ENCODE data around the gene RPP21.
"Not testable (repeated sequence)": the region's sequence is repeated elsewhere in the genome, so short reads cannot be mapped to it uniquely, and the experiment has no call there.

RPP21 gene

DNA sequence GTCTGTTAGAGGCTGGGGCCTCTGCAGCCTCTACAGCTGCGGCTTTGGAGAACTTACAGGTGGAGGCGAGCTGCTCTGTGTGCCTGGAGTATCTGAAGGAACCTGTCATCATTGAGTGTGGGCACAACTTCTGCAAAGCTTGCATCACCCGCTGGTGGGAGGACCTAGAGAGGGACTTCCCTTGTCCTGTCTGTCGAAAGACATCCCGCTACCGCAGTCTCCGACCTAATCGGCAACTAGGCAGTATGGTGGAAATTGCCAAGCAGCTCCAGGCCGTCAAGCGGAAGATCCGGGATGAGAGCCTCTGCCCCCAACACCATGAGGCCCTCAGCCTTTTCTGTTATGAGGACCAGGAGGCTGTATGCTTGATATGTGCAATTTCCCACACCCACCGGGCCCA, 15.6 kb upstream of the RPP21 start:
- no peak for DNase-seq (ENCODE audit: low spot score)

DNA sequence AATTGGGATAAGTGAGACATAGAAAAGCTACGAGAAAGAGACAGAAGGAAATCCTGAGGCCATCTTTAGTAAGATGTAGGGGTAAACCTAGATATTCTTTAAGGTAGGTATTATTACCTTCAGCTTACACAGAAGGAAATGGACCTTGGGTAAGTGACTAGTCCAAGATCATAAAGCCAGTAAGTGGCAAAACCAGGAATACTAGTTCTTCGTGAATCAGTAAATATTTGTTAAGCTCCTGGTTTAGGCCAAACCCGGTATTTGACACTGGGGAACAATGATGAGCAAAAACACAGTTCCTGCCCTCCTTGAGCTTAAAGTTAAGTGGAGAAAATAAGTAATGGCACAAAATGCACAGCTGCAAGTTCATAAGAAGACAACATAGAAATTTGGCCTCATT, 13.0 kb upstream of the RPP21 start:
- DNase-seq (ENCODE audit: low spot score) = no peak

GRCh38 chr6:30334075-30334783, 10.7 kb upstream of the RPP21 start:
- no peak for DNase-seq (ENCODE audit: low spot score)

- no peak for DNase-seq (ENCODE audit: low spot score)
Measured at GRCh38 chr6:30340589-30341054, 4.3 kb upstream of the RPP21 start.

DNA sequence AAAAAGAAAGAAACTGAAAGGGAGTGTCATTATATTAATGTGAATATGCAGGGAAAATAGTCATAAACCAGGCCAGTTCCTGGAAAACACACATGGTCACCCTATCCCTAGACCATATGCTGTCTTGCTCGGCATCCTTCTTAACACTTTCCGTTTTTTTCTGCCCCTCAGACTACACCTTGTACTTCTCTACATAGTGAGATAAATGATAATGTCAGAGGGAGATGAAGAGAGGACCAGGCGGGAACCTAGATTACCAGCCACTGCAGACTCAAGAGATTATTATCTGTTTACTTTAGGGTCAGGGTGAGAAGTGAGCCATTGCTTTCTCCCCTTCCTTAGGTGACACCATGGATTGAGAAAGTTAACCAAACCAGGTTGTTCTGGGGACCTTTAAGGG, 3.7 kb upstream of the RPP21 start:
- DNase-seq (ENCODE audit: low spot score) = no peak

- no peak for DNase-seq (ENCODE audit: low spot score)
Measured at GRCh38 chr6:30341728-30342127, 3.2 kb upstream of the RPP21 start.

GRCh38 chr6:30344191-30344867, 627 bp upstream of the RPP21 start:
- DNase-seq (ENCODE audit: low spot score) = no peak

DNA sequence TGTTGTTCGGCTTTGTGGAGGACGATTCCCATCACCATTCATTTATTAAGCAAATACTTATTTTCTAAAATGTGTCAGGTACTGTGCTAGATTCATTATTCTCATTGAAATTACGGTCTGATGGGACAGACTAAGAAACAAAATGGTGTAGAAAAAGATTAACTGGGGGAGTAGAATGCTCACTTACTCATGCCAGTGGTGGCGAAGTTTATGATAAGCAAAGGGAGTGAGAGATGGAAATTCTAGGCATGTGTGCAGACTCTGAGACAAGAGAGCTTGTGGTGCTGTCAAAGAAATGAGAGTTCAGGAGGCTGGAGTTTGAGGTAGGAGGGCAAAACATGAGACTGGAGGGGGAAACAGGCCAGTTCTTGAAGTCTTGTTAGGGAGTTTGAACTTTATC, 896 bp downstream of the RPP21 start:
- no peak for DNase-seq (ENCODE audit: low spot score)

DNA sequence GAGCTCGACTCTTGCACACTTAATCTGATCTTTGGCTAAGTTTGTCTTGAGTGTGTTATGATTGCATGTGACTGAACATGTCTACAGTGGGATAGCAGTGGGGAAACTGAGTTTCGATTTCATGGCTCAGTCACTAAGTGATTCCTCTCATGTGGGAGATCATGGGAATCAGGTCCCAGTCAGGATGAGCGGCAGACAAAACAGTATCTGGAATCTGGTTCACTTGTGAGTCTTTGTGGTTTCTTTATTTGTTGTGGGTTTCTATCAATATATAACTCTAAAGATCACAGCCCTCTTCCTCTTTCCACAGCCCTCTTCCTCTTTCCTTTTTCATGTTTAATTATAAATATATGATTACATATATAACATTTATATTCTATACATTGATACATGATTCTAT, 4.0 kb downstream of the RPP21 start:
- DNase-seq (ENCODE audit: low spot score) = no peak

DNA sequence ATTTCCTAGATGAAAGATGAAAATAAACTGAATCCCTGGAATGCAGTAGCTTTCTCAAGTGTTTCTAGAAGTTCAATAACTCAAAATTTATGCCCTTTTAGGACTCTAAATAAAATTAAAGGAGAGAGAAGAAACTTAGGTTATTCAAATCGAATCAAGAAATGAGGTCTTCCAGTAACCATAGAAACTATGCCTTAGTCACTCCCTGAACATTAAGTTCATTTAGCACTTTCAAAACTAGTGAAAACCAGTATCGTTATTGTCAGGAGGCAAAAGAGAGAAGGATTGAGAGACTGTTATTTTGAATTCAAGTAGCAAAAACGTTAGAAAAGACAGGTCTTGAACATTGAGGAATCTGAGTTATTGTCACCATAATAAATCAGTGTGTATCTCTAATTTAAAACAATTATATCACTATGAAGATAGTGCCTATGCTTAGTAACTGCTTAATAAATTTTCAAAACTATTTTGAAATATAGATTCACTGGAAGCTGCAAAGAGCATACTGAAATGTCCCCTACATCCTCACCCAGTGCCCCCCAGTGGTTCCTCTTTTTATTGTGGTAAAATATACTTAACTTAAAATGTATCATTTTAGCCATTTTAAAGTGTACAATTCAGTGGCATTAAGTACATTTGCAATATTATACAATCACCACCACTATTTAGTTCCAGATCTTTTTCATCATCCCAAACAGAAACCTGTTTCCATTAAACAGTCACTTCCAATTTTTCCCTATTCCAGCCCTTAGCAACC, 4.6 kb downstream of the RPP21 start:
- DNase-seq (ENCODE audit: low spot score) = peak; percentile 21

GRCh38 chr6:30350524-30350923, 5.6 kb downstream of the RPP21 start:
- DNase-seq (ENCODE audit: low spot score) = no peak

- no peak for DNase-seq (ENCODE audit: low spot score)
Measured at GRCh38 chr6:30352550-30352949, 7.6 kb downstream of the RPP21 start.

DNA sequence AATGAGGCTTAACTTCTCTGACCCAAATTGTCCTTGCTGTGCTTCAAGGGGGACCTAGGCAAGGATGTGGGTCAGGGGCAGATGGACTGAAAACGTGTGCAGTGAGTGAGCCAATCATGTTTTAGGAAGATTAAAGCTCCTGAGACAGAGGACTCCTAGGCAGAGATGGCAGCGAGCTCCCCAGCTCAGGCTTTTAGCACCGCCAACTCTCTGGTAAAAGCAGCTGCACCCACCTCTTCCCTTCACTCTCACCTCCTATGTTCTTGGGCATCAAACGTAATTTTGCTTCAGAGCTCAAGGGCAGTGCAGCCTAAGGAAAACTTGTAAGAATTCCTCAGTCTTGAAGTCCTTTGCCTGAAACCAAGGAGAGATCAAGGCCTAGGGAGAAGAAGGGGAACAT, 10.3 kb downstream of the RPP21 start:
- no peak for DNase-seq (ENCODE audit: low spot score)

DNA sequence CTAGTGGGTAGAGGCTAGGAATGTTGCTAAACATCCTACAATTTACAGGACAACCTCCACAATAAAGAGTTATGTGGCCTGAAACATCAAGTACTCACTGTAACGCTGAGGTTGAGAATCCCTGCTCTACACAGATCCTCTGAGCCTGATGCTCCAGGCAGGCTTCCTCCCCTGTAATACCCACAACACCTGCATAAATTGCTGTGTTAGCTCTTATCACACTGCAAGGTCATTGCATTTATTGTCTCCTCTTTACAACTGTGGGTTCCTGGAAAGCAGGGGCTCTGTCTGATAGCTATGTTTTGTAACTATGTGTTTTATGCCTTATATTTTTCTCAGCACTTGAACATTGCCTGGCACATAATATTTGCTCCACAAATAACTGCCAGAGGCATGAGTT, 11.6 kb downstream of the RPP21 start:
- DNase-seq (ENCODE audit: low spot score) = no peak

- peak; percentile 63 for DNase-seq (ENCODE audit: low spot score)
Measured at GRCh38 chr6:30357678-30358540, 13.0 kb downstream of the RPP21 start.

GRCh38 chr6:30359276-30359675, 14.3 kb downstream of the RPP21 start:
- no peak for DNase-seq (ENCODE audit: low spot score)

GRCh38 chr6:30360139-30360538, 15.2 kb downstream of the RPP21 start:
- DNase-seq (ENCODE audit: low spot score) = no peak

DNA sequence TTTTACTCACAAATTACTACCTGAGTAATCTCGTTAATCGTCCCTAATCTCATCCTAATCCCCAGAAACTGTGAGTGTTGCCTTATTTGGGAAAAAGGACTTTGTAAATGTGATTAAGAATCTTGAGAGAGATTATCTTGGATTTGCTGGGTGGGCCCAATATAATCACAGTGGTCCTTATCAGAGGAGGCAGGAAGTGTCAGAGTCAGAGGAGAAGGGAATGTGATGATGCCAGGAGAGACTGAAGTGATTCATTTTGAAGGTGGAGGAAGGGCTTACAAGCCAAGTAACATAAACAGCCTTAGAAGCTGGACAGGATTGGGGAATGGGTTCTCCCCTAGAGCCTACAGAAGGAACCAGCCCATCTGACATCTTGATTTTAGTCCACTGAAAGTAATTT, 16.7 kb downstream of the RPP21 start:
- no peak for DNase-seq (ENCODE audit: low spot score)

DNA sequence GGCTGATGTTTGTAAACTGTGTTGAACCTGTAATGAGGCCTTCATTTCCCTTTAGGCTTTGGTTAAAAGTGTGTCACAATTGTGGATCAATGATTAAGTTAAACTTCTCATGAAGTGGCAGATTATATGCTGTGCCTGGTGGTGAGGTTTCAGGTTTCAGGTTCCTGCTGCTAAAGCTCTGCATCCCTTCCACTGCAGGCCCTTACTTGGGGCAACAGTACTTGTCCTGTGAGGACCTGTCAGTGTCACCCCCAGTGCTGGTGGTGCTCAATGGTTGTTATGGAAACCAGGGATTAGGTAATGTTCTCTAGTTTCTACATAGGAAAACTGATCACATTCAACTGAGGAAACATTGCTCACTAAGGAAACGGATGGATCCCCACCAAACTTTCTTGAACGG, 18.5 kb downstream of the RPP21 start:
- no peak for DNase-seq (ENCODE audit: low spot score)

DNA sequence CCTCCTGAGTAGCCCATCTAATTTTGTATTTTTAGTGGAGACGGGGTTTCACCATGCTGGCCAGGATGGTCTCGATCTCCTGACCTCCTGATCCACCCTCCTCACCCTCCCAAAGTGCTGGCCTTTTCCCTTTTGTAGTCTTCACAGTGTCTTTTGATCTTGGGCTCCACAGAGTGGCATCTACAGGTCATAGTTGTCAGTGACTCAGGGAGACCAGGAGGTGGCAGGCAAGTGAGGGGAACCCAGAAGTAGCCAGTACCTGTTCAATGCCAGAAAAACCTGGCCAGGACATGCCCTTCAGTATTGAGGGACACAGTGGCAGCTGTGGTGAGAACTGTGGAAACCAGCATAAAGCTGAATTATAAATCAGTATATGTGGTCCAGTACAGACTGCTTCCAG, 19.6 kb downstream of the RPP21 start:
- no peak for DNase-seq (ENCODE audit: low spot score)

DNA sequence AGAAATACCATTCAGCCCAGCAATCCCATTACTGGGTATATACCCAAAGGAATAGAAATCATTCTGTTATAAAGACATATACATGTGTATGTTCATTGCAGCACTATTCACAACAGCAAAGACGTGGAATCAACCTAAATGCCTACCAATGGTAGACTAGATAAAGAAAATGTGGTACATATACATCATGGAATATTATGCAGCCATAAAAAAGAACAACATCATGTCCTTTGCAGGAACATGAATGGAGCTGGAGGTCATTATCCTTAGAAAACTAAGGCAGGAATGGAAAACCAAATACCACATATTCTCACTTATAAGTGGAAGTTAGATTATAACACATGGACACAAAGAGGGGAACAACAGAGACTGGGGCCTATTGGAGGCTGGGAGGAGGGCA, 24.3 kb downstream of the RPP21 start:
- not testable (repeated sequence) for DNase-seq (ENCODE audit: low spot score)

GRCh38 chr6:30378290-30378937, 33.5 kb downstream of the RPP21 start:
- no peak for DNase-seq (ENCODE audit: low spot score)

Measured in germinal center (tissue), 1 donor.